T-helper 17 cell (primary cell): ENCODE measurements around the gene RFLNA. TPM values are rescaled to one million over a fixed set of nuclear protein-coding genes. Genes with fewer than 3 reads are reported as not detected.

ENCODE experiments used
- ATAC-seq: fragments of 150-1000 bp; cut with Tn5 transposase; 2 replicates; pipeline ENCODE4 v1.10.0; 2021; ENCODE audit warnings: mild to moderate bottlenecking, moderate library complexity
- DNase-seq, 3 donors: peaks; one replicate each; pipeline versions ENCODE4 v3.0.0 to v3.0.0-alpha.2; 2020 to 2021
- H3K9me3 ChIP-seq: one replicate; pipeline ENCODE4 v1.7.0; 2013; ENCODE audit warnings: low read length, mild to moderate bottlenecking; ENCODE audit not compliant: control insufficient read depth, poor library complexity, severe bottlenecking
- H3K27ac Mint-ChIP-seq: one replicate; pipeline ENCODE4 v1.8.0; 2022; ENCODE audit warnings: mild to moderate bottlenecking, moderate library complexity, mixed read lengths
- H3K27me3 Mint-ChIP-seq: one replicate; pipeline ENCODE4 v1.8.0; 2022; ENCODE audit warnings: mixed read lengths
- H3K36me3 Mint-ChIP-seq: one replicate; pipeline ENCODE4 v1.8.0; 2022; ENCODE audit warnings: low read depth, mixed read lengths
- H3K4me1 Mint-ChIP-seq: one replicate; pipeline ENCODE4 v1.8.0; 2022; ENCODE audit warnings: mild to moderate bottlenecking, mixed read lengths
- H3K4me3 Mint-ChIP-seq: one replicate; pipeline ENCODE4 v1.8.0; 2022; ENCODE audit warnings: mild to moderate bottlenecking, moderate library complexity, mixed read lengths
- total RNA-seq, 4 donors: library from RNA in 2 of 4; stranded (reverse) in 2 of 4; gene quantifications; one replicate each; pipeline ENCODE4 v1.2.3 and lab custom pipeline; 2022 to 2026

Gene RFLNA
- total RNA-seq, 2 donors from 2014 or later = not detected

DNA sequence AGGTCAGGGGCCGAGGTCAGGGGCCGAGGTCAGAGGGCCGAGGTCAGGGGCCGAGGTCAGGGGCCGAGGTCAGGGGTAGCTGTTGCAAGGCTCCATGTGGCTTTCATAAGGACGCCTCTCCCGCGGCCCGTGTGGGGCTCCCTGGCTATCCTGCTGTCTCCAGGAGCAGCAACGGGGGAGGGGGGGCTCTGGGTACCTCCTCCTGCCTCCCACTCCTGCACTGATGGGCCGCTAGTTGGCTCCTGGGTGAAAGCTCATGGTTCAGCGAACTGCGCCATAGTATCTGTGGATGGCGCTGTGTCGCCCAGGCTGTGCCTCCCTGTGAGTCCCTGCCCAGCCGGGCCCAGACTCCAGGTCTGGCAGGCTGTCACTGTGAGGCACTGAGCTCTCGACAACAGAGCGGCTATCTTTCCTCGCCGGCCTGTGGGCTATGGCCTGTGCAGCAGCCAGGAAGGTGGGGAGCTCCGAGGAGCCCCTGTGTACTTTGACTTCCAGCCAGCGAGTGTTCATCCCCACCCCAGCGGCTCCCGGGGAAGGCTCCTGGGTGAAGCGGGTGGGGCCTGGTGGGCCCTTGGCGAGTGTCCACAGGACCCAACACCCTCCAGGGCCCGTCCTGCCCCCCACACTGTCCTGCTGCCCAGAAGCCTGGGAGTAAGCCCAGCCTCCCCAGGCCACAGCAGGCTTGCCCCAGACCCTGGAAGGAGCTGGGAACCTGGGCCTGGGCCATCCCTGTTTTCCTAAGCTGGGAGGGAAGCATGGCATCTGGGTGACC, 8.1 kb downstream of the RFLNA start:
- no peaks in the 10 kb centered on the region for H3K9me3 ChIP-seq
- Mint-ChIP-seq H3K4me1 (no peaks in the 10 kb centered on the region), H3K4me3 (no peak overlapping the region), H3K36me3 (peaks cover 3% of the 10 kb centered on the region), H3K27me3 (peaks cover 30% of the 10 kb centered on the region), H3K27ac (no peak overlapping the region)
- ATAC-seq = no peak
- no peak for DNase-seq

DNA sequence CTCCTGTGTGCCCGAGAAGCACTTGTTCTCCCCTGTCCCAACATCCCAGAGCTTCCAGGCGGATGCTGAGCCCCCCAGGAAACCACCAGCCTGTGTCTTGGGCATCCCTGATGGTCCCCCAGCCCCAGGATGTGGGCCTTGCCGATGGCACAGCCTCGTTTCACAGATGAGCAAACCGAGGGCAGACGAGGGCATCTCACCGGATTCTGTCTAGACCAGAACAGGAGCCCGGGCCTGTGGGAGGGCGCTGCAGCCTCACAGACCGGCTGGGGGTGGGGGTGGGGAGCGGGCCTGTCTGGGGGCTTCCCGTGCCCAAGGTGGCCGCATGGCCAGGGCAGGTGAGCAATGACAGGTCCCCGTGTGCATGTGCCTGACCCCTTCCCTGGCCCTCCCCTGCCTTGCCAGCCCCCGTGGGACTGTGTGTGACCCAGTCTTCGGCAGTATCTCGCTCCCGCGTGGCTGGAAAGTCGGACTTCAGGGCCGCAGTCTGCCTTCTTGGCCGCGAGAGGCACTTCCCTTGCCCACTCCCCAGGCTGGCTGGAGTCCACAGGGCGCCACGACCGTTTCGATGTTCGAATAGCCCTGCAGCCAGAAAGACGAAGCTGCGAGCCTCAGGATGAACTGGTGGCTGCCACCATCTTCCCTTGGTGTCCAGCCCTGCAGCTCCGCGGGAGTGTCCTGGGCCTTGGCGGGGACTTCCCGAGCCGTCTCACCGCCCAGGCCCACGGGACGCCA, 8.9 kb downstream of the RFLNA start:
- H3K27me3 Mint-ChIP-seq = peaks cover 22% of the 10 kb centered on the region
- no peak overlapping the region for H3K4me3 Mint-ChIP-seq
- no peaks in the 10 kb centered on the region for H3K4me1 Mint-ChIP-seq
- peaks cover 3% of the 10 kb centered on the region for H3K36me3 Mint-ChIP-seq
- no peaks in the 10 kb centered on the region for H3K9me3 ChIP-seq
- DNase-seq (no peak), ATAC-seq (no peak)
- H3K27ac Mint-ChIP-seq = no peak overlapping the region

DNA sequence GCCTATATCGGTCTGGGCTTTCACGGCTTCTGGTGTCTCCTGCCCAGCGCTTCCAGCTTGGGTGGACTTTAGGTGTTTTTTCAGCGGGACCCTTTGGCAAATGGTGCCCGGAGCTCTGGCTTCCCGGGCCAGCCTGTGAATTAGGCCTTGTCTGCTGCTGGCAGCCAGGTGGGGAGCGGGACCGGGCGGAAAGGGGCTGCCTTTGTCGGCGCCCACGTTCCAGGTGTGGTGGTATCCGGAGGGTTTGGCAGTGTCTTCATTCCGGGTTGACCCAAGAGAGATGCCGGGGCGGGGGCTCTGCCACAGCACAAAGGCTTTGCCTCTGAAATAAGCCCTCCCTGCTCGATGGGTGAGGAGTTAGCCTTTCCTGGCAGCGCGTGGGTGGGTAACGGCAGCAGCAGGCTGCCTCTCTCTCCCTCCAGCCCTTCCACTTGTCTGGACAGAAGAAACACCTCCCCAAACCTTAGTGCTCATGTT, 9.5 kb downstream of the RFLNA start:
- H3K9me3 ChIP-seq = no peaks in the 10 kb centered on the region
- no peak overlapping the region for H3K4me3 Mint-ChIP-seq
- no peaks in the 10 kb centered on the region for H3K4me1 Mint-ChIP-seq
- H3K27ac Mint-ChIP-seq = no peak overlapping the region
- H3K36me3 Mint-ChIP-seq = peaks cover 3% of the 10 kb centered on the region
- no peak for ATAC-seq
- H3K27me3 Mint-ChIP-seq = peaks cover 22% of the 10 kb centered on the region
- no peak for DNase-seq

DNA sequence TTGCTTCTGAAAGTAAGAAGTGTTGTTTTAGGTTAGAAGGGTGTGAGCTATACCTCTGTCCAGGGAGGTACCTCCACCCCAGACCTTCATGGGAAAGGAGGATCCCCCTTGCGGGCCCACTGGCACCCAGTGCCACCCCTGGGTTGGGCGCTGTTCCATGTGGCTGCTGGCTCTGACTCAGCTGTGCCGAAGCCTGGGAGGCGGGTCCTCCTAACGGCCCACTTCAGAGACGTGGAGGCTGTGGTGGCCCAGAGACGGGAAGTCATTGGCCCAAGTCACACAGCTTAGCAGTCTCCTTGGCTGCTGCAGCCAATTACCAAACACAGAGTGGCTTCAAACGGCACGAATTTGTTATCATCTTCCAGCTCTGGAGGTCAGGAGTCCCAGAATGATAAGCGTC, 10.2 kb downstream of the RFLNA start:
- no peak overlapping the region for H3K27ac Mint-ChIP-seq
- H3K36me3 Mint-ChIP-seq = peaks cover 3% of the 10 kb centered on the region
- H3K27me3 Mint-ChIP-seq = peaks cover 15% of the 10 kb centered on the region
- ATAC-seq (no peak), DNase-seq (no peak)
- no peak overlapping the region for H3K4me3 Mint-ChIP-seq
- no peaks in the 10 kb centered on the region for H3K4me1 Mint-ChIP-seq
- H3K9me3 ChIP-seq = no peaks in the 10 kb centered on the region

DNA sequence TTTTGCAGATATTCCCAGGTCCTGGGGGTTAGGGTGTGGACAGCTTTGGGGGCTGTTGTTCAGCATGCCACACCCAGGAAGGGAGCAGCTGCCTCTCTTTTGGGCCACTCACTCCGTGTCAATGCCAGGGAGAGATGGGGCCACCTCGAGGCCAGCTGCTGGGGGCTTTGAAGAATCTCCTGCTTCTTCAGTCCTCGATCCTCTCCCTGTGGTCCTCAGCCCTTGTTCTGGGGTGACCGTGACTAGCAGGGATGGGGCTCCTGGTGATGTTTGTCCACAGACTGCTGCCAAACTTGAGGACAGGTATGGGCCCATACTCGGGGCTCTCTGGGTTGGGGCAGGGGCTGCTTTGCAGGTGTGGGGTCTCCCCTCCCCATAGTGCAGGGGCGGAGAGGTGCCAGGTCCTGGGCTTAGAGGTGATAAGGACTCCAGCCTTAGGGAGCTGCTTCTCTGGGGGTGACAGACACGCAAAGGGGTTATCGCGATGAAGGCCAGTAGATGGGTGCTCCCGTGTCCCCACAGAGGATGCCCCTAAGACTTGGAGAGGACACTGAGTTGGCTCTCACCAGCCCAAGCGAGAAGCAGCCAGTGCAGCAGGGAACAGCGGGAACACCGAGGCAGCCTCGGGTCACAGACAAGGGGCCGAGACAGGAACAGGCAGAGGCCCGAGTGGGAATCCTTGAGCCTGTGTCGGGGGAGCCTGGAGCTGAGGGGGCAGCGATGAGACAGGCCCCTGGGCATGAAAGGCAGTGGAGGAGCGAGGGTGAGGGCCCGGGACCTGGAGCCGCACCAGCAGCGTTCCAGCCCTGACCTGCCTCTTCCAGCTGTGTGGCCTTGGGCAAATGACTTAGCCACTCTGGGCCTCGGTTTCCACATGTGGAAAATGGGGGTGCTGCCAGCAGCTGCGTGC, 11.1 kb downstream of the RFLNA start:
- H3K27ac Mint-ChIP-seq = no peak overlapping the region
- H3K36me3 Mint-ChIP-seq = no peaks in the 10 kb centered on the region
- peaks cover 7% of the 10 kb centered on the region for H3K27me3 Mint-ChIP-seq
- no peaks in the 10 kb centered on the region for H3K9me3 ChIP-seq
- DNase-seq (no peak), ATAC-seq (no peak)
- H3K4me3 Mint-ChIP-seq = no peak overlapping the region
- no peaks in the 10 kb centered on the region for H3K4me1 Mint-ChIP-seq

DNA sequence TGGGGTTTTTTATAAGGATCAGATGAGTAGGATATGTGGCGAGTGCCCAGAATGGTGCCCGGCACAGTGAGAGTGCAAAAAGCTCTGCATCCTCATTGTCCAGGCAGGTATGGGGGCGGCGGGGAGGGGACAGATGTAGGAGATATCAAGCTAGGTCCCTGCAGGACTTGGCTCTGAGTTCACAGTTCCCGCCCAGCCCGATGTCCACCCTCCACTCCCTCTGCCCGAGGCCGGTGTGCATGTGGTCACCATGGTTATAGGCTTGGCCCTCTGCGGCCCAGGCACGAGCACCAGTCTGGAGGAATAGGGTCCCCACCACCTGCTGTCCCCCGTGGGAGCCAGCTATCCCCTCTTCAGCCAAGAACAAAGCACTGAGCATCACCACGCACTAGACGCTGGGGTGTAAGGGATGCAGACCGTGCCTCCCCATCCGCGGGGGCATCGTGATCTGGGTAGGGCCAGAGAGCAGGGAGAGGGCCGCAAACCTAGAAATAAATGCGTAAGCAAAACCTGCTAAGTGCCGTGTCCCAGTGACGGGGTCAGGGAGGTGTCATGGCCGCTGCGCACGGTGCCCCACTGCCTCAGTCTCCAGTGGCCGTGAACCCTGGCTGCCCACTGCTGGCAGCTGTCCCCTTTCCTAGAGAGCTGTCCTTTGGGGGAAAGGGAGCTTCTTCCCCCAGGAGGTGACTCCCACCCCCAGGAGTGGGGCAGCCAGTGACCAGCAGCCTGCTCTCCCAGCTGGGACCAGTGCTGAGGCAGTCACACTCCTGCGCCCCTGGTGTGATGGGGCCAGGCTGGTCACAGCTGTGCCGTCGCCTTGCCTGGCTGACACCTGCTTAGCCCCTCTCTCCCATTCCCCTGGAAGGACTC, 12.0 kb downstream of the RFLNA start:
- Mint-ChIP-seq H3K36me3 (no peaks in the 10 kb centered on the region), H3K4me3 (no peak overlapping the region), H3K27me3 (peaks cover 6% of the 10 kb centered on the region), H3K27ac (no peak overlapping the region), H3K4me1 (no peaks in the 10 kb centered on the region)
- ATAC-seq (no peak), DNase-seq (no peak)
- H3K9me3 ChIP-seq = no peaks in the 10 kb centered on the region

DNA sequence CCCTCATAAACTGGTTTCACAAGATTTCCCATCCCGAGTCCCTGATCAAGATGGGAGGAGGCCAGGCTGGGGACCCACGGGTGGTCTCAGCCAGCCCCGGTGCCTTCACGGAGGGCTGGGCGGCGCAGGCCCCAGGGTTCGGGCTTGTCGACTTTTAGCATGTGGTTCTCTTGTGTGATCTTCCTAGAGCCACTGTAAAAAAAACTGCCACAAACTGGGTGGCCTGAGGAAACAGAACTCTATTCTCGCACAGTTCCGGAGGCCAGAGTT, 12.6 kb downstream of the RFLNA start:
- ATAC-seq = no peak
- no peak for DNase-seq
- no peaks in the 10 kb centered on the region for H3K36me3 Mint-ChIP-seq
- H3K27ac Mint-ChIP-seq = no peak overlapping the region
- H3K4me3 Mint-ChIP-seq = no peak overlapping the region
- H3K4me1 Mint-ChIP-seq = no peaks in the 10 kb centered on the region
- peaks cover 6% of the 10 kb centered on the region for H3K27me3 Mint-ChIP-seq
- H3K9me3 ChIP-seq = no peaks in the 10 kb centered on the region

DNA sequence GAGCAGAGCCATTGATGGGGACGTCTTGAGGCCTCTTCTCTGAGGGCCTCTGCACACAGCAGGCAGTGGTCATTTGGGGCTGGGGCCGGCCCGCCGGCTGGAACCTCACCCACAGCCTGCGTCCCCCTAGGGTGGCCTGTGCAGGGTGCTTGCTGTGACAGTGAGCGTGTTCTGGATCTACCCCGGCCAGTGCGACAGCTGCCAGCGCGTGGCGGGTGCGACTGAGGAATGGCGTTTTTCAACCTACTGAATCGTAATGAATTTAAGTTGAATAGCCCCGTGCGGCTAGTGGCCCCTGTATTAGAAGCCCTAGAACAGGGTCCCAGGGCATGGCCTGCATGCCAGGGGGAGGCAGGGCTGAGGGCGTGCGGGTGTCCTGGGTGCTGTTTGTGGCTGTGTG, 13.8 kb downstream of the RFLNA start:
- Mint-ChIP-seq H3K4me1 (no peaks in the 10 kb centered on the region), H3K27ac (no peak overlapping the region), H3K27me3 (peaks cover 6% of the 10 kb centered on the region), H3K4me3 (no peak overlapping the region), H3K36me3 (no peaks in the 10 kb centered on the region)
- ATAC-seq = no peak
- H3K9me3 ChIP-seq = no peaks in the 10 kb centered on the region
- no peak for DNase-seq

DNA sequence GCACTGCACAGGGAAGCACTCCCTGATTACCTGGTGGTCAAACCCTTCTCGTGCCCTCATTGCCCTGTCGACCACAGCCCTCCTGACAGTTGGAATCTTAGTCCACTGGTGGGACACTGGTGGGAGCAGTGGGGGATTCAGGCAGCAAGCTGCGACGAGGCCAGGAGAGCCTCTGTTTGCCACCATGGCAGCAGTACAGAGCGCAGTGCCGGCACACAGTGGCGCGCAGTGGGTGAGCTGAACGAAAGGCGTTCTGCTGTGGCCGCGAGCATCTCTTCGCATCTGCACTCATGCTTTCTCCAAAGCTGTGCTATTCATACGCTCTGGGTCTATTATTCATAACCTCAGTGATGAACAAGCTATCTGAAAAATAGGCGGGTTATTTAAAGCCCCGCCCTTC, 14.3 kb downstream of the RFLNA start:
- no peak overlapping the region for H3K4me3 Mint-ChIP-seq

DNA sequence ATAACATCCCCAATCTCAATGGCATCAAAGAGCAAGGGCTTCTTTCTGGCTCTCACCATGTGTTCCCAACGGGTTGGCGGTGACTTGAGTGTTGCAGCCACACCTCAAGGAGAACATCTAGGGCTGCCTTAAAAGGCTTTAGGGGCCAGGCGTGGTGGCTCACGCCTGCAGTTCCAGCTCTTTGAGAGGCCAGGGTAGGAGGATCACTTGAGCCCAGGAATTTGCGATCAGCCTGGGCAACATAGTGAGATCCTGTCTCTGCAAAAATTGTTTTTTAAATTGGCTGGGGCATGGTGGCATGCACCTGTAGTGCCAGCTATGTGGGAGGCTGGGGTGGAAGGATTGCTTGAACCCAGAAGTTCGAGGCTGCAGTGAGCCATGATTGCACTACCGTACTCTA, 14.9 kb downstream of the RFLNA start:
- ATAC-seq = no peak
- H3K4me3 Mint-ChIP-seq = no peak overlapping the region
- H3K36me3 Mint-ChIP-seq = no peaks in the 10 kb centered on the region
- no peak for DNase-seq
- H3K27ac Mint-ChIP-seq = no peak overlapping the region
- no peaks in the 10 kb centered on the region for H3K4me1 Mint-ChIP-seq
- peaks cover under 1% of the 10 kb centered on the region for H3K27me3 Mint-ChIP-seq
- H3K9me3 ChIP-seq = no peaks in the 10 kb centered on the region

More for the DNA sequence above, 14.3 kb downstream of the RFLNA start:
- H3K36me3 Mint-ChIP-seq = no peaks in the 10 kb centered on the region
- peaks cover 5% of the 10 kb centered on the region for H3K27me3 Mint-ChIP-seq
- H3K4me1 Mint-ChIP-seq = no peaks in the 10 kb centered on the region
- no peak for DNase-seq
- ATAC-seq = no peak
- H3K27ac Mint-ChIP-seq = no peak overlapping the region
- H3K9me3 ChIP-seq = no peaks in the 10 kb centered on the region

DNA sequence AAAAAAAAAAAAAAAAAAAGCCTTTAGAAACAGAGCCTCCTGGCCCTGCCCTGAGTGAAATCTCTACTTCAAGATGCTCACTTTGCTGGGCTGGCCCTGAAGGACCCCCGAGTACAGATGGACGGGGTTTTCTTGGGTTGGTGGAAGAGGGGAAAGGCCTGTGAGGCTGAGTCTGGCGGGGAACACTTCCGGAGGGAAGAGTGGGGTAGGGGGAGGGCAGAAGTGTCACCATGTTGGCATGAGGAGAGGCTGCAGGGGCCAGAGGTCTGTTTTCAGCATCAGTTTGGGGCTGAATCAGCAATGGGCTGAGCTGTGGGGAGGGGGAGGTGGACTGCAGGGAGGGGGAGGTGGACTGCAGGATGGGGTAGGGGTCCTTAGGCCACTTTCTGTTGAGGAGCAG, 15.3 kb downstream of the RFLNA start:
- no peaks in the 10 kb centered on the region for H3K27me3 Mint-ChIP-seq
- ATAC-seq (no peak), DNase-seq (no peak)
- H3K36me3 Mint-ChIP-seq = no peaks in the 10 kb centered on the region
- no peaks in the 10 kb centered on the region for H3K9me3 ChIP-seq
- H3K4me3 Mint-ChIP-seq = no peak overlapping the region
- no peak overlapping the region for H3K27ac Mint-ChIP-seq
- no peaks in the 10 kb centered on the region for H3K4me1 Mint-ChIP-seq

DNA sequence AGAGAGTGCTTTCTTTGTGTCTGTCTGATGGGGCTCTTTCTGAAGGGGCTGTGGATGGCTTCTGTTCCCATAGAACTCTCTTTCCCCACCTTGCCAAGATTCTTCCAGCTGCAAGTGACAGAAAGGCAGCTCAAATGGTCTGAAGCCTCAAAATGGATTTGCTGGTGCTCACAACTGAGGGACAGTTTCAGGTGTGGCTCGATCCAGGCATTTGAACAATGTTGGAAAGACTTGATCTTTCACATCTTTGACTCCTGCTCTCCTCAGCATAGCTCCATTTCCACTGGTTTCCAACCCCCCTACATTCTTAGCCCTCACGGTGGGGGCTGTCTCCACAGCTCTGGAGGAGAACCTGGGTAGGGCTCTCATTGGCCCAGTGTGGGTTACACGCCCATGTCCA, 15.9 kb downstream of the RFLNA start:
- H3K9me3 ChIP-seq = no peaks in the 10 kb centered on the region
- DNase-seq = no peak
- H3K4me3 Mint-ChIP-seq = no peak overlapping the region
- H3K4me1 Mint-ChIP-seq = no peaks in the 10 kb centered on the region
- ATAC-seq = no peak
- H3K36me3 Mint-ChIP-seq = no peaks in the 10 kb centered on the region
- no peak overlapping the region for H3K27ac Mint-ChIP-seq
- H3K27me3 Mint-ChIP-seq = no peaks in the 10 kb centered on the region
